Cardiac muscle cell (in vitro differentiated cells and primary cell): ENCODE results near the gene LIG1. TPM values are rescaled to one million over a fixed set of nuclear protein-coding genes. Genes with fewer than 3 reads are reported as not detected.
A peak's percentile ranks its signal among the peaks of the same experiment; 100 is the strongest.

Experiments
- DNase-seq, 2 donors: peaks; one replicate each; pipeline versions ENCODE4 v3.0.0 to v3.0.0-alpha.2; 2010 to 2017; ENCODE audit warnings: low read depth in 1 of 2, low spot score in 1 of 2
- H3K27ac ChIP-seq: fragments of 200-600 bp; sonication (generic); 2 replicates; pipeline ENCODE4 v1.5.1; 2016
- H3K27me3 ChIP-seq: fragments of 200-600 bp; sonication (generic); 2 replicates; pipeline ENCODE4 v1.6.0; 2016; ENCODE audit warnings: control low read depth
- H3K36me3 ChIP-seq: fragments of 200-600 bp; sonication (generic); 2 replicates; pipeline ENCODE4 v1.5.1; 2016; ENCODE audit warnings: control low read depth
- H3K4me1 ChIP-seq: fragments of 200-600 bp; sonication (generic); 2 replicates; pipeline ENCODE4 v1.8.1; 2017; ENCODE audit warnings: low read depth, mild to moderate bottlenecking, mixed run types
- H3K4me3 ChIP-seq: fragments of 200-600 bp; sonication (generic); 2 replicates; pipeline ENCODE4 v1.5.1; 2016; ENCODE audit warnings: mild to moderate bottlenecking
- H3K9me3 ChIP-seq: fragments of 200-600 bp; sonication (generic); 2 replicates; pipeline ENCODE4 v1.5.1; 2017; ENCODE audit warnings: low read depth, mild to moderate bottlenecking, control low read depth
- polyA plus RNA-seq: library from polyadenylated mRNA; unstranded; fragments of >200 nt; fragmentation: Nextera tagmentation; extraction: Ambion mirVana; gene quantifications from 2 replicates; pipeline ENCODE4 v1.2.1, GENCODE V29; 2016
- total RNA-seq: library from RNA; depleted of rRNA; stranded (reverse); fragments of >200 nt; gene quantifications from 2 replicates; pipeline ENCODE4 v1.2.3, GENCODE V29; 2016
- TF ChIP-seq, protein P1 (sequence below): IDR thresholded peaks from 2 replicates; pipeline ENCODE4 v1.5.1; 2012; ENCODE audit warnings: low read depth, mild to moderate bottlenecking, low read length

The LIG1 gene
- total and polyA plus RNA-seq, 2 experiments from 2014 or later: 52.5 to 53.3 TPM

DNA sequence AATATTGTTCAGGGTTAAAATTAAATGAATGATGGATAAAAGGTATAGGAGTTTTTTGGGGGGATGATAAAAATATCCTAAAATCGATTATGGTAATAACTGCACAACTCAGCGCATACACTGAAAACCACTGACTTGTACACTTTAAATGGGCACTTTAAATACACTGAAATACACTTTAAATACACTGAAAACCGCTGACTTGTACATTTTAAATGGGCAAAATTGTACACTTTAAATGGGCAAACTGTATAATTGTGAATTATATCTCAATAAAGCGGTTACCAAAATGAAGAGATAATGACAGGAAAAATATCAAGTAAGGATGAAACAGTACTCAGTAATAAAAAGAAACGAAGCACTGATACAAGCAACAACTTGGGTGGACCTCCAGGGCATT, 1.5 kb downstream of the LIG1 start:
- Histone ChIP-seq H3K9me3 (no peaks in the 10 kb centered on the region), H3K36me3 (peaks cover 3% of the 10 kb centered on the region), H3K27me3 (no peaks in the 10 kb centered on the region), H3K4me3 (no peak overlapping the region), H3K27ac (no peak overlapping the region), H3K4me1 (no peaks in the 10 kb centered on the region)
- TF ChIP-seq, protein P1, sequence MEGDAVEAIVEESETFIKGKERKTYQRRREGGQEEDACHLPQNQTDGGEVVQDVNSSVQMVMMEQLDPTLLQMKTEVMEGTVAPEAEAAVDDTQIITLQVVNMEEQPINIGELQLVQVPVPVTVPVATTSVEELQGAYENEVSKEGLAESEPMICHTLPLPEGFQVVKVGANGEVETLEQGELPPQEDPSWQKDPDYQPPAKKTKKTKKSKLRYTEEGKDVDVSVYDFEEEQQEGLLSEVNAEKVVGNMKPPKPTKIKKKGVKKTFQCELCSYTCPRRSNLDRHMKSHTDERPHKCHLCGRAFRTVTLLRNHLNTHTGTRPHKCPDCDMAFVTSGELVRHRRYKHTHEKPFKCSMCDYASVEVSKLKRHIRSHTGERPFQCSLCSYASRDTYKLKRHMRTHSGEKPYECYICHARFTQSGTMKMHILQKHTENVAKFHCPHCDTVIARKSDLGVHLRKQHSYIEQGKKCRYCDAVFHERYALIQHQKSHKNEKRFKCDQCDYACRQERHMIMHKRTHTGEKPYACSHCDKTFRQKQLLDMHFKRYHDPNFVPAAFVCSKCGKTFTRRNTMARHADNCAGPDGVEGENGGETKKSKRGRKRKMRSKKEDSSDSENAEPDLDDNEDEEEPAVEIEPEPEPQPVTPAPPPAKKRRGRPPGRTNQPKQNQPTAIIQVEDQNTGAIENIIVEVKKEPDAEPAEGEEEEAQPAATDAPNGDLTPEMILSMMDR: no peak
- DNase-seq: no peak

DNA sequence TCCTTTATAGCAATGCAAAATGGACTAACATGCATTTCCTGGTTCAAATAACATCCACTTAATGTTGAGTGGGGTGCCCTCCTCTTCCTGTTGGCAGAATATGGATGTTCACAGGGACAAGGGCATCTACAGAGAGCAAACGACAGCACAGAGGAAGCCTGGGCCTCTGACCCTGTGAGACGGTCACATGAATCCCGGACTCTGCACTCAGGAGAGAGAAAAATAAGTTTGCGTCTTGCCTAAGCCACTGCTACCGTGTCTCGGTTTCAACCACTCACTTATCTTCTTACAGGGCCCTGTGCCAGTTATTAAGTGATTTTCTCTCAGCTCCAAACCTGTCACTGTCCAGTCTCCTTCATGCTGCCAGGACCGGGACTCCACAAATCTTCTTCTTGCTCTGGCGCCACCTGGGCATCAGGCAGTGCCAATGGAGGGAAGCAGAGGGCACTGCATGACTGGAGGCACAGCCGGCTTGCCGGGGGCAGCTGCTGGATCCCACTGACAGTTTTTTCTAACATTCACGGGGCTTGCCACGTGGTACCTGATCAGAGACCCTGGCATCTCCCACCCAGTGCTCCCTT, 11.8 kb downstream of the LIG1 start:
- TF ChIP-seq, protein P1: no peak
- H3K27me3 ChIP-seq: no peaks in the 10 kb centered on the region
- no peaks in the 10 kb centered on the region for H3K4me1 ChIP-seq
- no peak overlapping the region for H3K27ac ChIP-seq
- no peak for DNase-seq
- H3K4me3 ChIP-seq: no peak overlapping the region
- H3K36me3 ChIP-seq: no peaks in the 10 kb centered on the region
- no peaks in the 10 kb centered on the region for H3K9me3 ChIP-seq

DNA sequence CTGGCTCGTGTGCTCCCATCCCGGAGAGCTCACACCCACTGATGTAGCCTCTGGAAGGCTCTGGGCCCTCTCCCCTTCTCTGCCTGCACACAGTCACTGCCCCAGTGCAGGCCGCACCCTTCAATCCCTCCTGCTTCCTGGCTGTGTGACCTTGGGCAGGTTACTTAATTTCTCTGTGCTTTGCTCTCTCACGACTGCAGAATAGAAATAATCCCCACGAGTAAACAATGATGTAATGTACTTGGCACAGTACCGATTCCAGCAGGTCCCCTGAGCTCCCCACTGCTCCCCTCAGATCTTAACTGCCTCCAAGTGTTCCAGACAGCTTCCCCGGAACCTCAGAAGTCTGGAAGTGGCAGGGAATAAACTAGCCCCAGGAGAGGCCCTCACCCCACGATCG, 16.1 kb downstream of the LIG1 start:
- no peak for DNase-seq
- peaks cover 4% of the 10 kb centered on the region for H3K36me3 ChIP-seq
- TF ChIP-seq, protein P1: no peak
- no peaks in the 10 kb centered on the region for H3K9me3 ChIP-seq
- H3K4me3 ChIP-seq: no peak overlapping the region
- H3K27me3 ChIP-seq: no peaks in the 10 kb centered on the region
- H3K4me1 ChIP-seq: no peaks in the 10 kb centered on the region
- H3K27ac ChIP-seq: no peak overlapping the region

DNA sequence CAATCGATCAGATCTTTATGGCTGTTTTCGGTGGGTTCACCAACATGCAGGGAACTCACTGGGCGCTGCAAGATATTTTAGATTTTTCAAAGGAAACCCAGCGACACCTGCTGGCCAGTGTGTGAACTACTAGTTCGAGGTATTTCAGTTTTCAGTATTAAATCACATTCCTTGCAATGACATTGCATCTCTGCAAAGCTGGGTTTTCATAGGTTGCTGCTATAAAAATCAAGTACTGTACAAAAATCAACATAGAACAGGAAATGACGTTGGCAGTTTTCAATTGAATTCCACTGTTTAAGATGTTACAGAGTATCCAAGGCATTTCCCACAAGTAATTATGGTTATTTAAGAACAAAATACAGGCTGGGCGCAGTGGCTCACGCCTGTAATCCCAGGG, 17.6 kb downstream of the LIG1 start:
- no peak overlapping the region for H3K27ac ChIP-seq
- DNase-seq: peak; percentile 62 to 68
- no peaks in the 10 kb centered on the region for H3K27me3 ChIP-seq
- no peaks in the 10 kb centered on the region for H3K9me3 ChIP-seq
- H3K36me3 ChIP-seq: peaks cover 4% of the 10 kb centered on the region
- TF ChIP-seq, protein P1: peak; percentile 68
- H3K4me3 ChIP-seq: no peak overlapping the region
- H3K4me1 ChIP-seq: no peaks in the 10 kb centered on the region

DNA sequence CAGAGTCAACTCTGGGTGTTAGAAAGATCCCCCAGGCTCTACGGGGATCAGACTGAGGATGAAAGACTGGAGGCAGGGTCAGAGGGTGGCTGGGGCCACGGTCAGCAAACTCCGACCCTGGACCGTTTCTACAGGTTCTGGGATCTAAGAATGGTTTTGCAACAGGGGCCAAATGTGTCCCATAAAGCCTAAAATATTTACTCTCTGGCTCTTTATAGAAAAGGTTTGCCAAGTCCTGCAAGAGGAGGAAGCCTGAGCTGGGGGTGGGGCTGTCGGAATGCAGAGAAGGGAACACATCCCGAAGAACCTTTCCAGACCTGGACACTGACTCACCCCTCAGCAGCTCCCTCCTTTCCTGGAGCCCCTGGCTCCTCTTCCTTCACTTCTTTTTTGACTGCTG, 20.7 kb downstream of the LIG1 start:
- H3K36me3 ChIP-seq: peaks cover 4% of the 10 kb centered on the region
- H3K4me1 ChIP-seq: no peaks in the 10 kb centered on the region
- no peaks in the 10 kb centered on the region for H3K9me3 ChIP-seq
- TF ChIP-seq, protein P1: no peak
- H3K4me3 ChIP-seq: no peak overlapping the region
- no peaks in the 10 kb centered on the region for H3K27me3 ChIP-seq
- no peak for DNase-seq
- H3K27ac ChIP-seq: no peak overlapping the region
